ENCODE data around the gene AARSD1.

AARSD1 gene

DNA sequence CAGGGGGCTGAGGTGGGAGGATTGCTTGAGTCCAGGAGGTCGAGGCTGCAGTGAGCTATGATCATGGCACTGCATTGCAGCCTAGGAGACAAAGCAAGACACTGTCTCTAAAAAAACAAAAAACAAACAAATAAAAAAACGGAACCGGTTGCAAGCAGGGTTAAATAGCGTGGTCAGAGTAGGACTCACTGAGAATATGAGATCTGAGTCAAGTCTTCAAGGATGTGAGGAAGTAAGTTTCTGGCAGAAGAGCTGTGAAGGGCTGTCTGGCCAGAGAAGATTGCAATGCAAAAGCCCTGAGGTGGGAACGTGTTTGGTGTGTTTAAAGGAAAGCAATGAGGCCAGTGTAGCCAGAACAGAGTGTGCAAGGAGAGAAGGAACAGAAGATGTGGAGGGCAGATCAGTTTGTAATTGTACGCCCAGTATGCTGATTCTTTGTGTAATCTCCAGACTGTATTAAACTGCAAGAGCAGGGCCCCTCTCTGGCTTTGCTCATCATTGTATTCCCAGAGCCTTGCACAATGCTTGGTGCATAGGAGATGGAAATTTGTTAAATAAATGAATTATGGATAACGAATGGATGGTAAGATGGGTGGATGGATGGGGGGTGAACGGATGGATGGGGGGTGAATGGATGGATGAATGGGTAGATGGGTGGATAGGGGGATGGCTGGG, 57.3 kb downstream of the AARSD1 start:
- DNase-seq (ENCODE audit: low read depth in 2 of 2), result no peak
- TF ChIP-seq, protein P1, sequence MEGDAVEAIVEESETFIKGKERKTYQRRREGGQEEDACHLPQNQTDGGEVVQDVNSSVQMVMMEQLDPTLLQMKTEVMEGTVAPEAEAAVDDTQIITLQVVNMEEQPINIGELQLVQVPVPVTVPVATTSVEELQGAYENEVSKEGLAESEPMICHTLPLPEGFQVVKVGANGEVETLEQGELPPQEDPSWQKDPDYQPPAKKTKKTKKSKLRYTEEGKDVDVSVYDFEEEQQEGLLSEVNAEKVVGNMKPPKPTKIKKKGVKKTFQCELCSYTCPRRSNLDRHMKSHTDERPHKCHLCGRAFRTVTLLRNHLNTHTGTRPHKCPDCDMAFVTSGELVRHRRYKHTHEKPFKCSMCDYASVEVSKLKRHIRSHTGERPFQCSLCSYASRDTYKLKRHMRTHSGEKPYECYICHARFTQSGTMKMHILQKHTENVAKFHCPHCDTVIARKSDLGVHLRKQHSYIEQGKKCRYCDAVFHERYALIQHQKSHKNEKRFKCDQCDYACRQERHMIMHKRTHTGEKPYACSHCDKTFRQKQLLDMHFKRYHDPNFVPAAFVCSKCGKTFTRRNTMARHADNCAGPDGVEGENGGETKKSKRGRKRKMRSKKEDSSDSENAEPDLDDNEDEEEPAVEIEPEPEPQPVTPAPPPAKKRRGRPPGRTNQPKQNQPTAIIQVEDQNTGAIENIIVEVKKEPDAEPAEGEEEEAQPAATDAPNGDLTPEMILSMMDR (IDR thresholded peaks at IDR 0.05; ENCODE audit: low read depth, low read length), result no peak
- no peak overlapping the region for H3K4me3 ChIP-seq (replicated peaks in 1 of 2; ENCODE audit: low read depth in 2 of 2, low read length in 2 of 2)

DNA sequence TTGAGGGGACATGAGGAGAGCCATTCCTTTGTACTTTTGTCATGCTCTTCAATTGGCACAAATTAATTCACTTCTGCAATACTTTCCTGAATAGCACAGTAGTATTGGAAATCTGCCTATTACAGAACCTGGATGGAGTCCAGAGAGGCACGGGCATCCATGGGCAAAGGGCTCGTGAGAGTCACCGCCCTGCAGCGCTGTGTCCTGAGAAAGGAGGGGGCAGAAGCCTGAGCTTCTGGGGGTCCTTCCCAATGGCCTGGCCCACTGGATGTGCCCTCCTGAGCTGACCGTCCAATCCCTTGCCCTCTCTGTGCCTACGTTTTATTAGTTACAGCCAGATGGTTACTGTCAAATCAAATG, 60.2 kb downstream of the AARSD1 start:
- DNase-seq (ENCODE audit: low read depth in 2 of 2), result no peak
- TF ChIP-seq, protein P1 (IDR thresholded peaks at IDR 0.05; ENCODE audit: low read depth, low read length), result no peak
- H3K4me3 ChIP-seq (replicated peaks in 1 of 2; ENCODE audit: low read depth in 2 of 2, low read length in 2 of 2), result no peak overlapping the region

DNA sequence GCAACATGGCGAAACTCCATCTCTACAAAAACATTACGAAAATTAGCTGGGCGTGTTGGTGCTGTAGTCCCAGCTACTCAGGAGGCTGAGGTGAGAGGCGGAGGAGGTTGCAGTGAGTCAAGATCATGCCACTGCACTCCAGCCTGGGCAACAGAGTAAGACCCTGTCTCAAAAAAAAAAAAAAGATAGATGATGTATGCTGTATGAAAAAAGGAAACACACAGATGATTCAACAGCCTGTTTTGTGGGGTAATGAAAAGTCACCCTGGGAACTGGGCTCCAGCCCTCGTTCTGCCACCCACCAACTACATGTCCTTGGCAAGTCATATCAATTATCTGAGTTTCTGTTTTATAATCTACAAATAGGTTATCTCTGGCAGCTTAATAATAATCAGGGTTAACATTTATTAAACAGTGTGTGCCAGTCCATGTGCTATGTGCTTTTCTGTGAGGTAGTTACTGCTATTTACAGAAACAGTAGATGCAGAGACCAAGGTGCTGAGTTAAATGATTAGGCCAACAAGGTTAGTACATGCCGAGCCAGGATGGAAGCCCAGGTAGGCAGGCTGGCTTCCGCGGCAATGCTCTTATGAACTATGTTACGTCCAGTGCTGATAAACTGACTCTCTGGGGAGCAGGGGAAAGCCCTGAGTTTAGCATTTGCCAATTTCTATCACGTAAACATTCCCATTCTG, 62.6 kb downstream of the AARSD1 start:
- TF ChIP-seq, protein P1 (IDR thresholded peaks at IDR 0.05; ENCODE audit: low read depth, low read length), result no peak
- no peak overlapping the region for H3K4me3 ChIP-seq (replicated peaks in 1 of 2; ENCODE audit: low read depth in 2 of 2, low read length in 2 of 2)
- DNase-seq (ENCODE audit: low read depth in 2 of 2), result no peak

Measured in cardiac fibroblast (primary cell).